Fibroblast of peridontal ligament (primary cell): ENCODE results near the gene KRTAP4-5.
"Not testable (repeated sequence)": the region's sequence is repeated elsewhere in the genome, so short reads cannot be mapped to it uniquely, and the experiment has no call there.

ENCODE experiments used
- DNase-seq: peaks from one replicate; pipeline ENCODE4 v3.0.0-alpha.2; 2010; ENCODE audit errors: extremely low read depth

KRTAP4-5 gene

GRCh38 chr17:41149652-41149985 is at the start of gene KRTAP4-5:
KRTAP4-5 (minus strand) TSS chr17:41149825; CDS start chr17:41149767, 58 bp downstream.
- no peak for DNase-seq

- no peak for DNase-seq
These were observed 46.4 kb upstream of the KRTAP4-5 start for GRCh38 chr17:41196068-41196467.

GRCh38 chr17:41190328-41190727 is 40.7 kb upstream of the KRTAP4-5 start:
- DNase-seq, result no peak

- not testable (repeated sequence) for DNase-seq
These were observed 40.3 kb upstream of the KRTAP4-5 start, which contains the start of gene KRTAP9-1 for GRCh38 chr17:41189837-41190318. KRTAP9-1 (plus strand) TSS chr17:41189887; CDS start chr17:41189887, 0 bp downstream.

GRCh38 chr17:41186872-41187271 is 37.2 kb upstream of the KRTAP4-5 start:
- no peak for DNase-seq

- DNase-seq, result no peak
These were observed 35.4 kb upstream of the KRTAP4-5 start for GRCh38 chr17:41185001-41185400.

GRCh38 chr17:41184480-41184961 is 34.9 kb upstream of the KRTAP4-5 start, which contains the start of gene KRTAP4-1:
KRTAP4-1 (minus strand) TSS chr17:41184911; CDS start chr17:41184854, 57 bp downstream.
- DNase-seq, result no peak

- peak; percentile 81 for DNase-seq
These were observed 29.4 kb upstream of the KRTAP4-5 start for GRCh38 chr17:41178843-41179616.

GRCh38 chr17:41178341-41178740 is 28.7 kb upstream of the KRTAP4-5 start:
- peak; percentile 42 for DNase-seq

- no peak for DNase-seq
These were observed 28.2 kb upstream of the KRTAP4-5 start, which contains the start of gene KRTAP4-2 for GRCh38 chr17:41177727-41178271. KRTAP4-2 (minus strand) TSS chr17:41178221; CDS start chr17:41178164, 57 bp downstream.

GRCh38 chr17:41176744-41177387 is 27.2 kb upstream of the KRTAP4-5 start:
- DNase-seq, result no peak

GRCh38 chr17:41171886-41172285 is 22.3 kb upstream of the KRTAP4-5 start:
- peak; percentile 39 for DNase-seq

GRCh38 chr17:41168121-41168520 is 18.5 kb upstream of the KRTAP4-5 start, which contains the start of gene KRTAP4-3:
KRTAP4-3 (minus strand) TSS chr17:41168221; CDS start chr17:41168172, 49 bp downstream.
- no peak for DNase-seq

GRCh38 chr17:41167561-41167960 is 17.9 kb upstream of the KRTAP4-5 start:
- no peak for DNase-seq

- no peak for DNase-seq
These were observed 14.2 kb upstream of the KRTAP4-5 start for GRCh38 chr17:41163828-41164227.

- no peak for DNase-seq
These were observed 11.0 kb upstream of the KRTAP4-5 start, which contains the start of gene KRTAP4-4 for GRCh38 chr17:41160648-41161047. KRTAP4-4 (minus strand) TSS chr17:41160748; CDS start chr17:41160691, 57 bp downstream.

- DNase-seq, result not testable (repeated sequence)
These were observed 10.6 kb upstream of the KRTAP4-5 start for GRCh38 chr17:41160190-41160589.

- DNase-seq, result no peak
These were observed 4.2 kb upstream of the KRTAP4-5 start for GRCh38 chr17:41153856-41154255.

GRCh38 chr17:41151525-41151924 is 1.9 kb upstream of the KRTAP4-5 start:
- no peak for DNase-seq

- no peak for DNase-seq
These were observed 401 bp upstream of the KRTAP4-5 start for GRCh38 chr17:41150026-41150425.

- DNase-seq, result not testable (repeated sequence)
These were observed 514 bp downstream of the KRTAP4-5 start for GRCh38 chr17:41148971-41149651.
